Stomach (tissue), 4 donors: ENCODE measurements around the gene ZCCHC14.

Source experiments
- CTCF ChIP-seq, 7 experiments: fragments of 450-650 bp in 4 of 7; fragments of 200-600 bp in 3 of 7; sonication (generic) in 3 of 7; IDR thresholded peaks; one replicate each; pipeline ENCODE4 v1.5.1; 2016 to 2019; ENCODE audit warnings: antibody characterized with exemption in 7 of 7, control low read depth in 2 of 7, mild to moderate bottlenecking in 1 of 7
- EP300 ChIP-seq: sonication (generic); formaldehyde crosslinking; IDR thresholded peaks from one replicate; pipeline ENCODE4 v1.6.1; 2017; ENCODE audit warnings: antibody characterized with exemption
- POLR2AphosphoS5 ChIP-seq, 3 donors: sonication (generic); formaldehyde crosslinking; IDR thresholded peaks; one replicate each; pipeline ENCODE4 v1.6.1; 2016; ENCODE audit warnings: antibody characterized with exemption in 3 of 3

GRCh38 chr16:87460936-87461335 lies 31.9 kb downstream of the ZCCHC14 start:
- TF ChIP-seq CTCF (IDR thresholded peaks at IDR 0.05) = no peak
- no peak for TF ChIP-seq POLR2AphosphoS5 (IDR thresholded peaks at IDR 0.05)
- TF ChIP-seq EP300 = no peak
